HEK293 (cell line): ENCODE results near the gene URM1.

ENCODE experiments used
- CTCF ChIA-PET: fragments of 350-600 bp; formaldehyde crosslinking; extraction: SDS; loops from one replicate; lab custom pipeline; 2021; ENCODE audit warnings: antibody characterized with exemption; lab: Yijun Ruan, JAX
- POLR2A ChIA-PET: fragments of 300-600 bp; formaldehyde crosslinking; extraction: SDS; loops from one replicate; lab custom pipeline; 2020; ENCODE audit warnings: antibody characterized with exemption, inconsistent platforms; lab: Yijun Ruan, JAX
- H3K27ac ChIP-seq: fragments of 200-500 bp; sonication (Bioruptor generic); 2 replicates; pipeline ENCODE4 v1.5.1; 2014; ENCODE audit warnings: low read depth, low read length, control low read depth, inconsistent platforms; ENCODE audit errors: extremely low read depth
- H3K36me3 ChIP-seq, 2 experiments: fragments of 200-500 bp in 1 of 2; sonication (Bioruptor generic) in 1 of 2; 1 replicate in 1 of 2; 2 replicates in 1 of 2; pipeline ENCODE4 v1.5.1; 2014 to 2017; ENCODE audit warnings: inconsistent platforms in 2 of 2, low read length in 2 of 2; ENCODE audit not compliant: control insufficient read depth in 2 of 2, insufficient read depth in 1 of 2
- H3K4me1 ChIP-seq: fragments of 200-500 bp; sonication (Bioruptor generic); 2 replicates; pipeline ENCODE4 v1.5.1; 2014; ENCODE audit warnings: mild to moderate bottlenecking, low read length, inconsistent platforms; ENCODE audit not compliant: control insufficient read depth, insufficient read depth
- H3K4me3 ChIP-seq: 2 replicates; pipeline ENCODE4 v1.5.1; 2011; ENCODE audit warnings: low read depth, mild to moderate bottlenecking, control low read depth, low read length, moderate library complexity
- H3K9me3 ChIP-seq: fragments of 200-500 bp; sonication (Bioruptor generic); 2 replicates; pipeline ENCODE4 v1.5.1; 2014; ENCODE audit warnings: low read depth, low read length, inconsistent platforms; ENCODE audit not compliant: control insufficient read depth, insufficient read depth
- GLI4 ChIP-seq: fragments of 450-650 bp; formaldehyde crosslinking; IDR thresholded peaks from 2 replicates; pipeline ENCODE4 v1.5.1; 2016; ENCODE audit warnings: missing biosample characterization, missing genetic modification characterization
- HOXC10 ChIP-seq: sonication (generic); formaldehyde crosslinking; IDR thresholded peaks from 2 replicates; pipeline ENCODE4 v1.8.1; 2023; ENCODE audit warnings: mild to moderate bottlenecking, missing genetic modification reagents
- KLF10 ChIP-seq: fragments of 450-650 bp; IDR thresholded peaks from 2 replicates; pipeline ENCODE4 v1.5.1; 2018; ENCODE audit warnings: missing biosample characterization, mild to moderate bottlenecking, missing genetic modification characterization
- MZF1 ChIP-seq: fragments of 450-650 bp; formaldehyde crosslinking; IDR thresholded peaks from 2 replicates; pipeline ENCODE4 v1.5.1; 2017; ENCODE audit warnings: missing biosample characterization, missing genetic modification characterization, borderline replicate concordance
- SP7 ChIP-seq: fragments of 450-650 bp; formaldehyde crosslinking; IDR thresholded peaks from 2 replicates; pipeline ENCODE4 v1.5.1; 2016; ENCODE audit warnings: missing biosample characterization, missing genetic modification characterization
- ZNF121 ChIP-seq: fragments of 450-650 bp; formaldehyde crosslinking; IDR thresholded peaks from 2 replicates; pipeline ENCODE4 v1.5.1; 2016; ENCODE audit warnings: missing biosample characterization, missing genetic modification characterization
- ZNF19 ChIP-seq: fragments of 450-650 bp; formaldehyde crosslinking; IDR thresholded peaks from 2 replicates; pipeline ENCODE4; 2016; ENCODE audit warnings: missing biosample characterization, missing genetic modification characterization, low read depth
- ZNF2 ChIP-seq: fragments of 450-650 bp; formaldehyde crosslinking; IDR thresholded peaks from 2 replicates; pipeline ENCODE4 v1.5.1; 2016; ENCODE audit warnings: missing biosample characterization, missing genetic modification characterization
- ZNF280D ChIP-seq: fragments of 450-650 bp; formaldehyde crosslinking; IDR thresholded peaks from 2 replicates; pipeline ENCODE4 v1.5.1; 2016; ENCODE audit warnings: missing biosample characterization, missing genetic modification characterization
- ZNF530 ChIP-seq: fragments of 450-650 bp; formaldehyde crosslinking; IDR thresholded peaks from 2 replicates; pipeline ENCODE4 v1.5.1; 2016; ENCODE audit warnings: low read depth, missing biosample characterization, missing genetic modification characterization
- ZNF549 ChIP-seq: fragments of 450-650 bp; IDR thresholded peaks from 2 replicates; pipeline ENCODE4 v1.5.1; 2018; ENCODE audit warnings: missing biosample characterization, missing genetic modification characterization, mild to moderate bottlenecking, inconsistent platforms, moderate library complexity
- ZNF555 ChIP-seq: fragments of 450-650 bp; formaldehyde crosslinking; conservative IDR thresholded peaks from 2 replicates; pipeline ENCODE4 v1.5.1; 2017; ENCODE audit warnings: missing biosample characterization, mild to moderate bottlenecking, missing genetic modification characterization, inconsistent platforms
- TF ChIP-seq, protein P1 (sequence below): fragments of 450-650 bp; formaldehyde crosslinking; conservative IDR thresholded peaks from 2 replicates; pipeline ENCODE4 v1.5.1; 2016; ENCODE audit warnings: low read depth, missing biosample characterization, missing genetic modification characterization
- TF ChIP-seq, protein P2 (sequence below): fragments of 450-650 bp; formaldehyde crosslinking; conservative IDR thresholded peaks from 2 replicates; pipeline ENCODE4 v1.5.1; 2016; ENCODE audit warnings: low read depth, missing biosample characterization, missing genetic modification characterization

Gene URM1

DNA sequence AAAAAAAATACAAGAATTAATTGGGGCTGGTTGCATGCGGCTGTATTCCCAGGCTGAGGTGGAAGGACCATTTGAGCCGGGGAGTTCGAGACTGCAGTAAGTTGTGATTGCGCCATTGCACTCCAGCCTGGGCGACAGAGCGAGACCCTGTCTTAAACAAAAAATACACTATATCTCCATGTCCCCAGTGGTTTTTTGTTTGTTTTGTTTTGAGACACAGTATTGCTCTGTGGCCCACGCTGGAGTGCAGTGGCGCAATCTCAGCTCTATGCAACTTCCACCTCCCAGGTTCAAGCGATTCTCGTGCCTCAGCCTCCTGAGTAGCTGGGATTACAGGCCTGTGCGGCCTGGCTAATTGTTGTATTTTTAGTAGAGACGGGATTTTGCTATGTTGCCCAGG is 47.4 kb upstream of the URM1 start (continued):
- TF ChIP-seq SP7 (no peak), ZNF549 (tag by site-specific recombination) (no peak), ZNF530 (tag by site-specific recombination) (no peak), HOXC10 (CRISPR knock-in tag) (no peak), ZNF19 (tag by site-specific recombination) (no peak), ZNF555 (no peak), ZNF280D (tag by site-specific recombination) (no peak), KLF10 (no peak), MZF1 (tag by site-specific recombination) (no peak), GLI4 (tag by site-specific recombination) (no peak)
- TF ChIP-seq, protein P1, sequence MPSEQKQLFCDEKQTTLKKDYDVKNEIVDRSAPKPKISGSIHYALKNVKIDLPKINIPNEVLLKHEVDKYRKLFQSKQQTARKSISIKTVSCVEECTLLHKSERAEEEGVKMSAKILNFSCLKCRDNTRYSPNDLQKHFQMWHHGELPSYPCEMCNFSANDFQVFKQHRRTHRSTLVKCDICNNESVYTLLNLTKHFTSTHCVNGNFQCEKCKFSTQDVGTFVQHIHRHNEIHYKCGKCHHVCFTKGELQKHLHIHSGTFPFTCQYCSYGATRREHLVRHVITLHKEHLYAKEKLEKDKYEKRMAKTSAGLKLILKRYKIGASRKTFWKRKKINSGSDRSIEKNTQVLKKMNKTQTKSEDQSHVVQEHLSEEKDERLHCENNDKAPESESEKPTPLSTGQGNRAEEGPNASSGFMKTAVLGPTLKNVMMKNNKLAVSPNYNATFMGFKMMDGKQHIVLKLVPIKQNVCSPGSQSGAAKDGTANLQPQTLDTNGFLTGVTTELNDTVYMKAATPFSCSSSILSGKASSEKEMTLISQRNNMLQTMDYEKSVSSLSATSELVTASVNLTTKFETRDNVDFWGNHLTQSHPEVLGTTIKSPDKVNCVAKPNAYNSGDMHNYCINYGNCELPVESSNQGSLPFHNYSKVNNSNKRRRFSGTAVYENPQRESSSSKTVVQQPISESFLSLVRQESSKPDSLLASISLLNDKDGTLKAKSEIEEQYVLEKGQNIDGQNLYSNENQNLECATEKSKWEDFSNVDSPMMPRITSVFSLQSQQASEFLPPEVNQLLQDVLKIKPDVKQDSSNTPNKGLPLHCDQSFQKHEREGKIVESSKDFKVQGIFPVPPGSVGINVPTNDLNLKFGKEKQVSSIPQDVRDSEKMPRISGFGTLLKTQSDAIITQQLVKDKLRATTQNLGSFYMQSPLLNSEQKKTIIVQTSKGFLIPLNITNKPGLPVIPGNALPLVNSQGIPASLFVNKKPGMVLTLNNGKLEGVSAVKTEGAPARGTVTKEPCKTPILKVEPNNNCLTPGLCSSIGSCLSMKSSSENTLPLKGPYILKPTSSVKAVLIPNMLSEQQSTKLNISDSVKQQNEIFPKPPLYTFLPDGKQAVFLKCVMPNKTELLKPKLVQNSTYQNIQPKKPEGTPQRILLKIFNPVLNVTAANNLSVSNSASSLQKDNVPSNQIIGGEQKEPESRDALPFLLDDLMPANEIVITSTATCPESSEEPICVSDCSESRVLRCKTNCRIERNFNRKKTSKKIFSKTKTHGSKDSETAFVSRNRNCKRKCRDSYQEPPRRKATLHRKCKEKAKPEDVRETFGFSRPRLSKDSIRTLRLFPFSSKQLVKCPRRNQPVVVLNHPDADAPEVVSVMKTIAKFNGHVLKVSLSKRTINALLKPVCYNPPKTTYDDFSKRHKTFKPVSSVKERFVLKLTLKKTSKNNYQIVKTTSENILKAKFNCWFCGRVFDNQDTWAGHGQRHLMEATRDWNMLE (tag by site-specific recombination), result no peak
- TF ChIP-seq, protein P2, sequence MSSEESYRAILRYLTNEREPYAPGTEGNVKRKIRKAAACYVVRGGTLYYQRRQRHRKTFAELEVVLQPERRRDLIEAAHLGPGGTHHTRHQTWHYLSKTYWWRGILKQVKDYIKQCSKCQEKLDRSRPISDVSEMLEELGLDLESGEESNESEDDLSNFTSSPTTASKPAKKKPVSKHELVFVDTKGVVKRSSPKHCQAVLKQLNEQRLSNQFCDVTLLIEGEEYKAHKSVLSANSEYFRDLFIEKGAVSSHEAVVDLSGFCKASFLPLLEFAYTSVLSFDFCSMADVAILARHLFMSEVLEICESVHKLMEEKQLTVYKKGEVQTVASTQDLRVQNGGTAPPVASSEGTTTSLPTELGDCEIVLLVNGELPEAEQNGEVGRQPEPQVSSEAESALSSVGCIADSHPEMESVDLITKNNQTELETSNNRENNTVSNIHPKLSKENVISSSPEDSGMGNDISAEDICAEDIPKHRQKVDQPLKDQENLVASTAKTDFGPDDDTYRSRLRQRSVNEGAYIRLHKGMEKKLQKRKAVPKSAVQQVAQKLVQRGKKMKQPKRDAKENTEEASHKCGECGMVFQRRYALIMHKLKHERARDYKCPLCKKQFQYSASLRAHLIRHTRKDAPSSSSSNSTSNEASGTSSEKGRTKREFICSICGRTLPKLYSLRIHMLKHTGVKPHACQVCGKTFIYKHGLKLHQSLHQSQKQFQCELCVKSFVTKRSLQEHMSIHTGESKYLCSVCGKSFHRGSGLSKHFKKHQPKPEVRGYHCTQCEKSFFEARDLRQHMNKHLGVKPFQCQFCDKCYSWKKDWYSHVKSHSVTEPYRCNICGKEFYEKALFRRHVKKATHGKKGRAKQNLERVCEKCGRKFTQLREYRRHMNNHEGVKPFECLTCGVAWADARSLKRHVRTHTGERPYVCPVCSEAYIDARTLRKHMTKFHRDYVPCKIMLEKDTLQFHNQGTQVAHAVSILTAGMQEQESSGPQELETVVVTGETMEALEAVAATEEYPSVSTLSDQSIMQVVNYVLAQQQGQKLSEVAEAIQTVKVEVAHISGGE (tag by site-specific recombination), result no peak

- CTCF ChIA-PET, result interaction anchor here (0.6 to 0.9 kb wide), 5 partner anchors 14 to 1825 kb away, joined by 3 to 4 read pairs (median 3); no protein-coding TSS in a partner anchor
Measured at GRCh38 chr9:128324401-128324800, 46.8 kb upstream of the URM1 start.

More at GRCh38 chr9:128324401-128324800, 46.8 kb upstream of the URM1 start:
- POLR2A ChIA-PET, result interaction anchor here (0.6 kb wide), 1 partner anchor 23 kb away, joined by 3 read pairs; no protein-coding TSS in a partner anchor
- Histone ChIP-seq H3K4me1 (no peaks in the 10 kb centered on the region), H3K4me3 (no peak overlapping the region), H3K9me3 (no peaks in the 10 kb centered on the region), H3K36me3 (peaks cover 0 to 41% of the 10 kb centered on the region in 2 experiments; a peak in 1 of 3 replicates), H3K27ac (no peak overlapping the region)
- TF ChIP-seq ZNF2 (tag by site-specific recombination), result no peak
- 0 out of 2 replicates have a peak, but pooled peaks have one; percentile 9 for TF ChIP-seq ZNF121 (tag by site-specific recombination)
